Nephron (organoid): ENCODE results near the gene GMPPA.

Experiments
- H3K27ac Mint-ChIP-seq, 3 experiments: 2 replicates each; pipeline ENCODE4 v1.8.0; 2020; ENCODE audit warnings: mixed read lengths in 3 of 3, mild to moderate bottlenecking in 2 of 3, moderate library complexity in 1 of 3
- H3K27me3 Mint-ChIP-seq: 2 replicates; pipeline ENCODE4 v1.8.0; 2021; ENCODE audit warnings: low read depth, mild to moderate bottlenecking, moderate library complexity, mixed read lengths
- H3K36me3 Mint-ChIP-seq: 2 replicates; pipeline ENCODE4 v1.8.0; 2020; ENCODE audit warnings: low read depth, mixed read lengths
- H3K4me1 Mint-ChIP-seq: 2 replicates; pipeline ENCODE4 v1.8.0; 2020; ENCODE audit warnings: mixed read lengths
- H3K4me3 Mint-ChIP-seq, 3 experiments: 2 replicates each; pipeline ENCODE4 v1.8.0; 2020; ENCODE audit warnings: mild to moderate bottlenecking in 3 of 3, mixed read lengths in 3 of 3, moderate library complexity in 2 of 3
- H3K9me3 Mint-ChIP-seq: 2 replicates; pipeline ENCODE4 v1.8.0; 2020; ENCODE audit warnings: mixed read lengths
- CTCF ChIP-seq, 3 experiments: fragments of 200-600 bp; sonication (generic); IDR thresholded peaks; one replicate each; pipeline ENCODE4 v1.5.0; 2021; ENCODE audit warnings: antibody characterized with exemption in 3 of 3; ENCODE audit not compliant: unreplicated experiment in 3 of 3

Gene GMPPA

GRCh38 chr2:219541611-219542180 lies 43.0 kb downstream of the GMPPA start:
- peaks cover 43% of the 10 kb centered on the region for H3K4me1 Mint-ChIP-seq
- H3K4me3 Mint-ChIP-seq: peak overlapping the region; percentile 66 to 89 (median 87)
- TF ChIP-seq CTCF (IDR thresholded peaks at IDR 0.05; ENCODE audit: unreplicated experiment in 3 of 3): peak; percentile 99 to 100 (median 100)
- H3K27me3 Mint-ChIP-seq: peaks cover 13% of the 10 kb centered on the region
- no peaks in the 10 kb centered on the region for H3K9me3 Mint-ChIP-seq
- no peak overlapping the region for H3K27ac Mint-ChIP-seq
- peaks cover 12% of the 10 kb centered on the region for H3K36me3 Mint-ChIP-seq

- peaks cover 18% of the 10 kb centered on the region for H3K36me3 Mint-ChIP-seq
- peaks cover 43% of the 10 kb centered on the region for H3K4me1 Mint-ChIP-seq
- H3K9me3 Mint-ChIP-seq: no peaks in the 10 kb centered on the region
- no peak for TF ChIP-seq CTCF (IDR thresholded peaks at IDR 0.05; ENCODE audit: unreplicated experiment in 3 of 3)
- peak overlapping the region; percentile 87 to 90 (median 89) for H3K4me3 Mint-ChIP-seq
- H3K27ac Mint-ChIP-seq: peak overlapping the region in 2 of 3 experiments; percentile 46 to 56
- H3K27me3 Mint-ChIP-seq: peaks cover 16% of the 10 kb centered on the region
These were observed 44.4 kb downstream of the GMPPA start for GRCh38 chr2:219542931-219543595.

GRCh38 chr2:219543596-219544358 lies 45.1 kb downstream of the GMPPA start, which contains the start of the genes CHPF and TMEM198:
CHPF (minus strand) TSS chr2:219543809; CDS start chr2:219543538, 271 bp downstream.
TMEM198 (plus strand) TSS chr2:219544028; CDS start chr2:219544728, 700 bp downstream.
- Mint-ChIP-seq H3K36me3 (peaks cover 18% of the 10 kb centered on the region), H3K27me3 (peaks cover 16% of the 10 kb centered on the region), H3K4me3 (peak within 1 kb of the TSS; percentile 87 to 90 (median 89)), H3K4me1 (peaks cover 38% of the 10 kb centered on the region), H3K9me3 (no peaks in the 10 kb centered on the region), H3K27ac (peak within 1 kb of the TSS in 2 of 3 experiments; percentile 56 to 77)
- no peak for TF ChIP-seq CTCF (IDR thresholded peaks at IDR 0.05; ENCODE audit: unreplicated experiment in 3 of 3)

GRCh38 chr2:219544567-219544966 lies 45.9 kb downstream of the GMPPA start:
- H3K36me3 Mint-ChIP-seq: peaks cover 18% of the 10 kb centered on the region
- H3K27ac Mint-ChIP-seq: peak overlapping the region in 2 of 3 experiments; percentile 28 to 77
- H3K4me3 Mint-ChIP-seq: peak overlapping the region; percentile 87 to 90 (median 88)
- TF ChIP-seq CTCF (IDR thresholded peaks at IDR 0.05; ENCODE audit: unreplicated experiment in 3 of 3): no peak
- H3K4me1 Mint-ChIP-seq: peaks cover 36% of the 10 kb centered on the region
- H3K9me3 Mint-ChIP-seq: no peaks in the 10 kb centered on the region
- peaks cover 16% of the 10 kb centered on the region for H3K27me3 Mint-ChIP-seq

GRCh38 chr2:219545295-219545942 lies 46.7 kb downstream of the GMPPA start:
- peaks cover 16% of the 10 kb centered on the region for H3K27me3 Mint-ChIP-seq
- H3K36me3 Mint-ChIP-seq: peaks cover 18% of the 10 kb centered on the region
- TF ChIP-seq CTCF (IDR thresholded peaks at IDR 0.05; ENCODE audit: unreplicated experiment in 3 of 3): no peak
- peaks cover 36% of the 10 kb centered on the region for H3K4me1 Mint-ChIP-seq
- peak overlapping the region; percentile 87 to 90 (median 88) for H3K4me3 Mint-ChIP-seq
- no peaks in the 10 kb centered on the region for H3K9me3 Mint-ChIP-seq
- no peak overlapping the region for H3K27ac Mint-ChIP-seq
